Measurements from ENCODE around the gene DLST.

- TF ChIP-seq CTCF (optimal IDR thresholded peaks at IDR 0.05 in 1 of 3, IDR thresholded peaks at IDR 0.05 in 1 of 3, conservative IDR thresholded peaks at IDR 0.05 in 1 of 3; ENCODE audit: extremely low read depth in 1 of 3, insufficient read depth in 2 of 3, low read length in 3 of 3) (no peak), EZH2 (IDR thresholded peaks at IDR 0.05; ENCODE audit: low read length) (no peak)
Measured at GRCh38 chr14:74911704-74912103, 30.0 kb downstream of the DLST start.
